ENCODE results near the gene RAD51B. TPM values are rescaled to one million over a fixed set of nuclear protein-coding genes. Genes with fewer than 3 reads are reported as not detected.

Gene RAD51B
- total RNA-seq, 1 experiment from 2014 or later: 103 TPM

- no peak for DNase-seq (ENCODE audit: low spot score)
- in situ Hi-C loops (cut with HindIII; ENCODE audit: low sequenced_read_pairs): no loop called here
Measured at GRCh38 chr14:68474741-68475140, 655.2 kb downstream of the RAD51B start.

GRCh38 chr14:68475802-68476201 lies 656.2 kb downstream of the RAD51B start:
- no peak for DNase-seq (ENCODE audit: low spot score)
- in situ Hi-C loops (cut with HindIII; ENCODE audit: low sequenced_read_pairs): no loop called here

DNA sequence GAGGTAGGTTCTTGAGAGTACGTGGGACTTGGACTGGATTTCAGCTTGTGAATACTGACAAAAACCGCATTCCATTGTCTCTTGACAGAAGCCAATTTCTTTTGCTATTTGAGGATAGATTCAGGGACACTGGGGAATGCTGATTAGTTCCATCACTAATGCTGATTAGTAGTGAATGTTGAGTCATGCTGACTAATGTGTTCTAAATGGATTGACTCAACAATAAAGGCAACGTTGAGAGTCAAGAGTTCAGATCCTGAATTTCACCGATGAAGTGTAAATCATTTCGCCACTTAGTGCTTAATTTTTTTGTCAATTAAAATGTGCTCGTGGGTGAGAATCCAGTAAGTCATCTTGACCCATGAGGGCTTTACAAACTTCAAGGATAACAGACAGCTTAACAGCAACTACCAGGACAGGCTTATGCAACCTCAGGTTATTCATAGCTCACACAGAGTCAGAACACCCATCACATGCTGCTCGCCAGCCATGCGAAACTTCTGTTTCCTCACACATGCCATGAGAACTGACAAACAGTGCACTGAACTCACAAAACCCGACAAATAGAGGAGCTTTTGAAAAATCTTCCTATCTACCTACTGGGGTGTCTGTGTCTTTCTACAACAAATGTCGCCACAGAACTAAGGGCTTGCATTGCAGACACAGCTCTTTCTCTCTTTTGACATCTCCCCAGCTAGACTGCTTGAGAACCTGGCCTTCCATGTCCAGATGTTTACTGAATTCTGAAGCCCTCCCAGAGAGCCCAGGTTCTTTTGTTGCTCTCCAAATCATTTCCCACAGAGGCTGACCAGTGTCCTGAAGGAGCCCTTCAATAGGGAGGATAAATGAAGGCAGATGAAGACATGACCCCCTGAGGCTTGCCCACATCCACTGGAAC lies 656.9 kb downstream of the RAD51B start:
- in situ Hi-C loops (cut with HindIII; ENCODE audit: low sequenced_read_pairs): no loop called here
- DNase-seq (ENCODE audit: low spot score): no peak

GRCh38 chr14:68477110-68477455 lies 657.5 kb downstream of the RAD51B start:
- in situ Hi-C loops (cut with HindIII; ENCODE audit: low sequenced_read_pairs): no loop called here
- DNase-seq (ENCODE audit: low spot score): no peak

DNA sequence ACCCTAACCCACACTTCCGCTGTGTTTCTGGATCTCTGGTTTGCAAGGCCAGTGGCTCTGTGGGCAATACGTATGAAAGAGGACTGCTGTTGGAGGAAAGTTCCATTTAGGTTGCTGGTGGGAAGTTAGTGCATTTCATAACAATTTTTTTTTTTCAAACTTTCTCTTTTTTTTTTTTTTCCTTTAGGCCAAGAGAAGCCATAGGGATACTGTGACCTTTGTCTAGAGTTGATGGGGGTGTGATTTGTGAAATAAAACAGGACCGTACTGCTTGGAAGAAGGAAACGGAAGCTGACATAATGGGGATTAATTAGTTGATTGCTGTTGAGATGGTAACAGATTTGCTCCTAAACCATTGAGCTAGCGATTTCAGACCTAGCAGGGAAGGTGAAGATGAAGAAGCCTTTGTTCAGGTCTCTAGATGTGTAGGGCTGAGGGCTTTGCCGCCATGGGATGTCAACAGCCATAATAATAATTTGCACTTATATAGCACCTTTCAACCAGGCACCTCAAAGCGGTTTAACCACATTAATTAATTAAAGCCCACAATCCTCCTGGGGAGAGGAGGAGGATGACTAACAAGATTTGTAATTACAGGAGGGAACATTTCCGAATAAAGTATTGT lies 658.0 kb downstream of the RAD51B start:
- DNase-seq (ENCODE audit: low spot score): no peak
- in situ Hi-C loops (cut with HindIII; ENCODE audit: low sequenced_read_pairs): no loop called here

DNA sequence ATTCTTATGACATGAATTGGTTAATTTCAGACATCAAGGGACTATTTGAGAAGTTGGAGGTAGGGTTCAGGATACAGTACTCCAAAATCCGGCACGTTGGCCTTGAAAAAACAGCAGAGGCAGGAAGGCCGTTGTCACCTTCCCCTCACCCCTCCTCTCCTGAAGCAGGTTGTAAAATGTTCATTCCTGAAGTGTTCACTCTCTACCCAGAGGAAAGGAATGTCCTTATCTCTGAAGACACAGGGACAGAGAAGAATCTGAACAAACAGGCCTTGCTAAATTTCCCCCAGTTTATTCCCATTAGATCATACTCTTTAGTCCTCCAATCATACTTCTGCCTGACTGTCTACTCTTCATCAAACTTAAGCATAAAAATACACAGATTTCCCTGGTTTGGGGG lies 659.7 kb downstream of the RAD51B start:
- no peak for DNase-seq (ENCODE audit: low spot score)
- in situ Hi-C loops (cut with HindIII; ENCODE audit: low sequenced_read_pairs): no loop called here

GRCh38 chr14:68482018-68482417 lies 662.4 kb downstream of the RAD51B start:
- in situ Hi-C loops (cut with HindIII; ENCODE audit: low sequenced_read_pairs): no loop called here
- DNase-seq (ENCODE audit: low spot score): no peak

- in situ Hi-C loops (cut with HindIII; ENCODE audit: low sequenced_read_pairs): no loop called here
- no peak for DNase-seq (ENCODE audit: low spot score)
Measured at GRCh38 chr14:68482772-68483395, 663.3 kb downstream of the RAD51B start.

DNA sequence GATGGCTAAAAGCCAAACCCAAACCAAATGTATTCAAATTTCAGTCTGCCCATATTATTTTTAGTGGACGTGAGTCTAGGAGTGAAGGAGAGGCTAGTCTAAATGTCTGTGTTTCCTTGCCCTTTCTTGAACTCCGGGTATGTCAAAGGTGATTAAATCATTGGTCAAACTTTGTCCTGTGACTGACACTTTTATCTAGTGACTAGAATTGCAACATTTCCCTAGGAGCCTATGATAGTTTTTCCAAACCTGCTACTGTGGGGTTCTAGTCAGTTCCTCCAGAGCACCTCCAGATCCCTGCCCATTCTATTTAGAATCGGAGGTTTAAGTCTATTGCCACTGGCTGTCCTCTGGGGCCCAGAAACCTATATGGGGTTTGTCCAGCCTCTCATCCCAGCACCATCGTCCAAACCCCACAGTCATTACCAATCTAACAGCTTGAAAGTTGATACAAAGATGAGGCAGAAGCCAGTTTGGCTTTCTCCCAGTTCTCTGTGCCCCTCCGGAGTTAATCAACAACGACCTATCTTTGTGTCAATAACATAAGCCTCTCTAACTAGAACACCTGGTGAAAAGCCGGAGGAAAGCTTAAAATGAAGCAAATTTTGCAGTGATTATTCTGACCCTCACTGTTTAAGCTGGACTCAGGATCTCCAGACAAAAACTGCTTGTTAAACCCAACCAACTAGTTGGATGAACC lies 666.6 kb downstream of the RAD51B start:
- in situ Hi-C loops (cut with HindIII; ENCODE audit: low sequenced_read_pairs): no loop called here
- DNase-seq (ENCODE audit: low spot score): no peak

DNA sequence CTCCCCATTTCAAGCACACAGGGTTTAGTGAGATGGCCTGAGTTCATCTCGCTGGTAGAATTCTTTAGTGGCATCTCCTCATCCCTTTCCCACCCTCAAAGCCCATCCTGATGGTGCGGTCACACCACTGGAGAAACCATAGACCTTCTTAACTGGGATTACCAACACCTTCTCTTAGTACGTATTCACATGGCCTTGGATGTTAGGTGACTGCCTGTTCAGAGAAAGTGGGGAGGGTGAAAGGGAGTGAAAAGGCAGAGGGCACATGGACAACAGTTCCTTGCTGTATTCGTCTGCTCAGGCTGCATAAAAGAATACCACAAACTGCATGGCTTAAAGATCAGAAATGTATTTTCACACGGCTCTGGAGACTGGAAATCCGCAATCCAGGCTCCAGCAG lies 667.2 kb downstream of the RAD51B start:
- in situ Hi-C loops (cut with HindIII; ENCODE audit: low sequenced_read_pairs): no loop called here
- no peak for DNase-seq (ENCODE audit: low spot score)

DNA sequence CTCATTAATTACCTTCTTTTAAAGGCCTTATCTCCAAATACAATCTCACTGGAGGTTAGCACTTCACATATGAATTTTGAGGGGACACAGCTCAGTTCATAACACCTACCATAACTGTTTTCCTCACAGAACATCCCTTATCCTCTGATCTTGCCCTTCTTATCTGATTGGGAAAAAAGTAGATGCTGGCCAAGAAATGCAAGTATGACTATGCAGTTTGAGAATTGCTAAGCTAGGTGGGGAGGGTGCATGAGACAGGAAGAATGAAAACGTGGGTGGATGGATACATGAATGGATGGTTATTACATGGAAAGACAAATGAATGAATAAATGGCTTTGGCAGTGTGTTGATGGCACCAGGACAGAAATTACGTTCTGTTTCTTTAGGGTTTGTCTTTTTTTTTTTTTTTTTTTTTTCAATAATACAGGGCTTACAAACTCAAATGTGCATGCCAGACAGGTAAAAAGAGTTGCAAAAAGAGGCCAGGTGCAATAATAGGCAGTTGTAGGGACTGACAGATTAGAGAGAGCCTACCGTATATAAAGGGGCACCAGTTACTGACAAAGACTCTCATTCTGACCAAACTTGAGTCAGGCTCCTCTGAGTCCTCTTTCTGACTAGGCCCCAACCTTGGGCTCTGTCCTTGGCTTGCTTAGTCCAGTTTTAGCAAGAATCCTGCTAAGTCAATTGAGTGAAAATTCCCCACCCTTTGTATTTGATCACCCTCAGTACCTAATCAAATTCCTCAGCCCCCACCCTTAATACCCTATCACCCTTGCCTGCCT lies 668.4 kb downstream of the RAD51B start:
- in situ Hi-C loops (cut with HindIII; ENCODE audit: low sequenced_read_pairs): no loop called here
- no peak for DNase-seq (ENCODE audit: low spot score)

GRCh38 chr14:68491793-68492192 lies 672.2 kb downstream of the RAD51B start:
- in situ Hi-C loops (cut with HindIII; ENCODE audit: low sequenced_read_pairs): no loop called here

GRCh38 chr14:68492381-68493151 lies 673.0 kb downstream of the RAD51B start:
- no peak for DNase-seq (ENCODE audit: low spot score)
- in situ Hi-C loops (cut with HindIII; ENCODE audit: low sequenced_read_pairs): no loop called here

More at GRCh38 chr14:68491793-68492192, 672.2 kb downstream of the RAD51B start:
- DNase-seq (ENCODE audit: low spot score): no peak

DNA sequence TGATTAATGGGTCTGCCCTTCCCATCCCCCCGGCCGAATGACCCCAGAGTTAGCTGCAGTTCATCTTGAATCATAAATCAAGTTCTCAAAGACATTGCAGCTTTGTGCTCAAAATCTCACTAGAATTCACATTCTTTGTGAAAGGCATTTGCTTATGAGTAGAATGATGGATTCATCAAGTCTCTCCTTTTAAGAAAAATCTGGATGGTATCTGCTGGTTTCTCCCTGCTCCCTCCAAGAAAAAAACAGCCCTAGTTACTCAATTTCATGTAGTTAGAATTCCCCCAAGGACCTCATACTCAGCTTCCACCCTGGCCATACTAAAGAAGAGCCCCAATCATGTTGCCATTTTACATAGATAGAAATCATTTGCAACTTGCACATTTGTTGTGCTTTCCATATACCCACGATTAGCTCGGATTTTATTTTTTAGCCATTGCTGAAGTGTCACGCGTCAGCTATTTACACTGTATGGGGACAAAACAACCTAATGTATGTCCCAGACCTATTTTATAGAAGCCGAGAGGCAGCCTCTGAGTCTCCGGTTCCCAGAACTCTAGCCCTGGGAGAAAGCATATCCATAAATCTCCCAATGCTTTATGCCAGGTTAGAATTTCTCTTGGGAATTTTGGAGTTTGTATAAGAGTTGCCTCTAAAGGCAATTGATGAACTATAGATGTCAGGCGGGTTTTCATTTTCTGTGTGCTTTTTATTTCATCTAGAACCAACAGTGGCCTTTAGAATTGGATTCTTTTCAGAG lies 673.8 kb downstream of the RAD51B start:
- DNase-seq (ENCODE audit: low spot score): no peak
- in situ Hi-C loops (cut with HindIII; ENCODE audit: low sequenced_read_pairs): no loop called here

DNA sequence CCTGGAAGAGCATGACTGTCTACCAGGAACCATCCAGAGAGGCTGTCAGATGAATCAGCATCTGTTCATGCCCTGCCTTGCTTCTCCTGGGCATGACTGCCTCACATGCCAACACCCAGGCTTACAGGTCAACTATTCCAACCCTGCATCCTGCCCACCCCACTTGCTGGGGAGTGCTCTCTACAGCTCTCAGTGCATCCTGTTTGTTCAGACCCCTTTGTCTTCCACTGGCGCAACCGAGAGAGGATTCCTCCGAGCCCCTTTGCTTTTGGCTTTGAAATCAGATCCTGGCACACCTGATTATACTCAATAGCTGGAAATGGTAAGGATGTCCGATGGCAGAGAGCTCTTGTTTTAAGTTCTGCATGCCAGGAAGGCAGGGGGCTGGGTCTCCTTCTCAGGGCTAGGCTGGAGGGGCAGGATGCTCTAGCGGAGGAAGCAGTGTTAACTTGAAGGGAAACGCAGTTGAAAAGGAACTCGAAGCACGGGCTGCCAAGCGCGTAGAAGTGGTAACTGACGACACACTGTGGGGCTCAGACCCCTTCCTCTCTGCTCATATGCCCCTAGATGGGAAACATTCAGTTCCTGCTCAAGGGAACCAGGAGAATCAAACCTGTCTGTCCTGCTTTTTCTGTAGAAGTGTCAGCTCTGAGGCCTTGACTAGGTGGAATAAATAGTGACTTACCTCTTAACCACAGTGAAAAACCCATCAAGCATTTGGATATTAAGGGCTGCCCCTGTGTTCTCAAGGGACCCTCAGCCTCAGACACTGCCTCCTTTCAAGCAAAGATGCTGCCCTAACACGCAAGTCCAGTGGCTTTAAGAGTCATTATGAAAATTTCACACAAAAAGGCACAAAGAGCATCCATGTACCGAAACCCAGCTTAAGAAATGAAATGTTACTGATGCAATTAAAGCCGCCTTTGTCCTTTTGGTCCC lies 675.8 kb downstream of the RAD51B start:
- no peak for DNase-seq (ENCODE audit: low spot score)
- in situ Hi-C loops (cut with HindIII; ENCODE audit: low sequenced_read_pairs): no loop called here

DNA sequence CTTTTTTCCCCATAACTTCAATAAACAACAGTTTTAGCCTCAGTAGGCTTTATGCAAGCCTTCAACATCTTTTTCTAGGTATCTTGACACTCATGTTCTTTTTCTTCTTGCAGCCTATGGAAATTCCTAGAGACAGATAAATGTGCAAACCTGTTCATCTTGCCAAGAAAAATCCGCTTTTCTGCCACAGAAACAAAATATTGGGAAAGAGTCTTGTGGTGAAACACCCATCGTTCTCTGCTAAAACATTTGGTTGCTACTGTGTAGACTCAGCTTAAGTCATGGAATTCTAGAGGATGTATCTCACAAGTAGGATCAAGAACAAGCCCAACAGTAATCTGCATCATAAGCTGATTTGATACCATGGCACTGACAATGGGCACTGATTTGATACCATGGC lies 677.4 kb downstream of the RAD51B start:
- DNase-seq (ENCODE audit: low spot score): no peak
- in situ Hi-C loops (cut with HindIII; ENCODE audit: low sequenced_read_pairs): no loop called here

DNA sequence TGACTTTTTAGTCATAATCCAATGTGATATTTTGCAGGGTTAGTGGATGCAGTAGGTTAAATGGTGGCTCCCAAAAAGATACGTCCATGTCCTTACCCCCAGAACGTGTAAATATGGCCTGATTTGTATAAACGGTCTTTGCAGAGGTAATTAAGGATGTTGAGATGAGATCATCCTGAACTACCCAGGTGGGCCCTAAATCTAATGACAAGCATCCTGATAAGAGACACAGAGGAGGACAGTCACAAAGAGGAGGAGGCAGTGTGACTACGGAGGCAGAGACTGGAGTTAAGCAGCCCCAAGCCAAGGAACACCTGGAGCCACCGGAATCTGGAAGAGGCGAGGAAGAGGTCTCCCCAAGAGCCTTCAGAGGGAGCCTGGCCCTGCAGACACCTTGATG lies 679.9 kb downstream of the RAD51B start:
- in situ Hi-C loops (cut with HindIII; ENCODE audit: low sequenced_read_pairs): no loop called here

More for the DNA sequence above, 679.9 kb downstream of the RAD51B start:
- no peak for DNase-seq (ENCODE audit: low spot score)
